ENCODE measurements around the gene JOSD2.
A peak's percentile ranks its signal among the peaks of the same experiment; 100 is the strongest.
"Not testable (repeated sequence)": the region's sequence is repeated elsewhere in the genome, so short reads cannot be mapped to it uniquely, and the experiment has no call there.

Gene JOSD2

DNA sequence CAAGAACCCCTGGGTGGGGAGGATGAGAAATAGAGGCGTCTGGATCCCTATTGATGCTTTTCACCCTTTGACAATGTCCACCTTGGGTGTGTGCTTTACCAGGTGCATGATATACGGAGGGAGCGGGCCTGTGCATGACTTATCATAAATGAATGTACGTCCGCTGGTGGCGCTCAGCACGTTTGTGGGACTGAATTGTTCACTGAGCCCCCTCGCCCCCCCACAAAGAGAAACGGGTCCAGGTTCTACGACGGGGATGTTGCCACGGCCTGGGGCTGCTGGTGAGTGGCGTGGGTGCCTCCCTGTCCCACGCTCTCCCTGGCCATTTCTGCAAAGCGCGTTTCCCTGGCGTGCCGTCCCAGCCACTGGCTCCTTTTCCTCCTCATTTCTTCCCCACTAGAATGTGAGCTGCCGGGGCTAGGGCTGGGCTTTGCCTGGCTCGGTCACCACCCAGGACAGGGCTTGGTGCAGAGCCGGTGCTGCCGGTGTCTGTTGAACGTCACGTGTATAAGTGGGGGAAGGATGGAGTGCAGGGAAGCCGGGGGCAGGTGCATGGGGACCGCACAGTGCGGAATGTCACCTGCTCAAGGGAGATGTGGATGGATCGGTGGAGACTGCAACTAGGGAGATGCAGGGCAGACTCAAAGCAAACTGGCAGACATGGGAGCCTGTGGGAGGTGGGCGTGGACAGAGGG, 35.7 kb upstream of the JOSD2 start:
- DNase-seq, result no peak

DNA sequence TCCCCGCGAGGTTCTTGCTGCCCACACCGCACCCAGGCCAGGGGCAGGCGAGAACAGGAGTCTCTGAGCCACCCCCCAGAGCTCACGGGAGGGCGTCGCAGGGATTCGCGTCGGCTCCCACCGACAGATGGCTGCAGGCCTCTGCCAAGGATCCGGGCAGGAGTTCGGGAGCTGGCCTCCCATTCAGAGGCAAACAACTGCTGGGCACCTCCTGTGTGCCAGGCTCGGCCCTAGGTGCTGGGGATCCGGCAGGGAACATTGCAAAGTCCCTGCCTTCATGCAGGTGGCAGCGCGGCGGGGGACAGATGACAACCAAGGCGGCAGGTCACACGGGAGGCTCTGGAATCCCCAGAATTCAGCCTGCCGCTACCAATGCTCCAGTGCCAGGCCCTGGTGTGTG, 32.0 kb upstream of the JOSD2 start:
- no peak for DNase-seq

DNA sequence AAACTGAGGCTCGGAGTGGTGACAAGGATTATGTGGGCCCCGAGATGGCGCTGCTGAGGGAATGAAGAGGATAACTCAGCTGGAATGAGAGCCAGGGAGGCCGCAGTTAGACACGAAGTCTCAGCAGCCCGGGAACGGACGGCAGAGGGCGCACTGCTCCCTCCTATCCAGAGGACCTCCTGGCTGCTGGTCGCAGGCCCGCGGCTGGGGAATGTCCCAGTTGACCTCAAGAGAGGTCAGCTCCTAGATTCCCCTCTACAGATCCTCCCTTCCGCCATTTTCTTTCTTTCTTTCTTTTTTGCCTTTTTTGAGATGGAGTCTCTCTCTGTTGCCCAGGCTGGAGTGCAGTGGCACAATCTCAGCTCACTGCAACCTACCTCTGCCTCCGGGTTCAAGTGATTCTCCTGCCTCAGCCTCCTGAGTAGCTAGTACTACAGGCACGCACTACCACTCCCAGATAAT, 26.8 kb upstream of the JOSD2 start:
- DNase-seq, result peak; percentile 86

DNA sequence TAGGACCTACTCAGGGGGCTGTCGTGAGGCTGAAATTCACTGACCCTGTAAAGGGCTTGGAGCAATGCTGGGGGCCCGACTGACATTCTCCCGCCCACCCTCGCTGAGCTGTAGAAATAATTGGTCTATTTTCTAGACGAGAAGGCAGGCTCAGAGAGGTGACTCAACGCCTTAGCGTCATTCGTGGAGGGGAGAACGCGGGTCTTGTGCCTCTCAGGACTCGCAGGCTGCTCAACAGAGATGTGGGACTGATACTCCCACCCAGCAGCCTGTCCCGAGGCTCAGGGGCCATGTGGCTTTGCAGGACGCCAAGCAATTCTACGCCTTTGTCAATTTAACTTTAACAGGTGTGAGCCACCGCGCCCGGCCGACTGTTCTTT, 26.3 kb upstream of the JOSD2 start:
- DNase-seq, result no peak

DNA sequence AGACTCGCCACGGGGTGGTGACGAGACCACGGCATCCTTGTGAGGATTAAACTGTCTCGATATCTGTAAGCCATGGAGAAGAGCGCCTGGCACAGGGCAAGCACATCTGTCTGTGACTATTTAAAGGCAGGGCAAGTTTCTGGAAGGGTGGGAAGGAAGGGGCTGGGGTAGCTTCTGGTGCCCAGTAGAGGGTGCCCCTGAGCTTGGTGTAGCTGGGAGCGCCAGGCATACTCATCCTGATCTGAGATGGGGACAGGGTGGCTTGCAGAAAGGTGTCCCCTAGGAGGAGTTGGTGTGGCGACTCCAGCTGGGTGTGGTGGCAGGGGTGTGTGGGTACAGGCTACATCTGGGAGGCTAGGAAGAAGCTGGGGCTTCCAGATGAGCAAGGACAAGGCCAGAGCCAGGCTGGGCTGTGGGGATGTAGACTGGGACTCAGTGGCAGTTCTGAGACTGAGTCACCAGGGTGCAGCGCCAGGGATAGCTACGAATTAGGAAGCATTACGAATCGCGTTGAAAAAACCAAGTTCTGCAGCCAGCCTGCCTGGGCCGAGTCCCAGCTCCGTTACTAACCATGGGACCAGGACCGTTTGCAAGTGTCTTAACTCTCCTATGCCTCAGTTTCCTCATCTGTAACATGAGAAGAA, 25.8 kb upstream of the JOSD2 start:
- DNase-seq, result no peak

DNA sequence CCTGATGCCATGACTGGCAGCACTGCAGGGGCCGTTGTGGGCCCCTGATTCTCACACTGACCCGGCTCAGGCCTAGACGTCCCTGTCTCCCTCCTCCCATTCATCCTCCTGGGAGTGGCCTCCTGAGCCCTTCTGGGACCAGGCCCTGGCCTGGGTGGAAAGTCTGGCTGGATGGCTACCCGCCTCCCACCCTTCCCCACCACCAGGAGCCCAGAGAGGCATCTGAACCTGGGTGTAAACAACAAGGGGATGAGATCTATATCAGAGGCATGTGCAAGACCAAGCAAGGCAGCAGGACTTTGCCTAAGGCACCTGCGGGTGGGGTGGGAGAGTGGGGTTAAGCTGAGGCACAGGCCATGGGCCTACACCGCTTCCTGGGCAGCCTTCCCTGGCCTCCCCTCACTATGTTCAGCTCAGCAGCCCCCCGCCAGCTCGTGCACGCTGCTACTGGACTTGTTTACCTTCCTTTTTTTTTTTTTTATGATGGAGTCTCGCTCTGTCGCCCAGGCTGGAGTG, 24.7 kb upstream of the JOSD2 start:
- DNase-seq, result no peak

DNA sequence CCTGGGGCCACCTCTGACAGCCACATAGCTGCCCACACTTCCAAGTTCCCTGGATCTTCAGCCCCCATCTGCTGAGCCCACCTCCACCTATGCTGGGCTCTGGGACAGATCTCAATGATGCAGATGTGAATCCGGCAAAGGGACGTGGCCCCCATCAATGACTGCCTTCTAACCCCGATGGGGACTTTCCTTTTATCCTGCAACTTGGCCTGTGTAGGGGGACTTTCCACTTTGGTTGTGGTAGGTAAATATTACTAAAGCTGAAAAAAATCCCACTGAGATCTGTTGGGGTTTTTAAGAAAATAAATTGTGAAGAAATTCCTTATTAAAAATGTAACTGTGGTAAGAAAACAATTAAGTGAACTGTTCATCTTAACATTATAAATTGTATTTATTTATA, 23.5 kb upstream of the JOSD2 start:
- DNase-seq, result no peak

DNA sequence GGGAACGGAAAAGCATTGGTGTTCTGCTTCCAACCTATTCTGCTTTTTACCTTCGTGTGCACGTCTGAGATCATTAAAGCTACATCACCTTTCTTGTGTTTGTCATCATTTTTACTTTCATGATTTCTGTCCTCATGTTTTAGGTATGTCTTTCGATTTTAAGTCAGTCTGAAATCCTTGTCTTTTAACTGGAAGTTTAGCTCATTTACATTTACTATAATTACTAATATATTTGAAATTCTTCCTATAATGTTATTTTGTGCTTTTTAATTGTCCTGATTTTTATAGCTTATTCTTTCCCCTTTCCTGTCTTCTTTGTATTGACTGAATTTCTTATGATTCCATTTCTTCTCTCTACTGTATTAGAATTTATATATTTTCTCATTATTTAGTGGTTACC, 22.0 kb upstream of the JOSD2 start:
- DNase-seq, result no peak

DNA sequence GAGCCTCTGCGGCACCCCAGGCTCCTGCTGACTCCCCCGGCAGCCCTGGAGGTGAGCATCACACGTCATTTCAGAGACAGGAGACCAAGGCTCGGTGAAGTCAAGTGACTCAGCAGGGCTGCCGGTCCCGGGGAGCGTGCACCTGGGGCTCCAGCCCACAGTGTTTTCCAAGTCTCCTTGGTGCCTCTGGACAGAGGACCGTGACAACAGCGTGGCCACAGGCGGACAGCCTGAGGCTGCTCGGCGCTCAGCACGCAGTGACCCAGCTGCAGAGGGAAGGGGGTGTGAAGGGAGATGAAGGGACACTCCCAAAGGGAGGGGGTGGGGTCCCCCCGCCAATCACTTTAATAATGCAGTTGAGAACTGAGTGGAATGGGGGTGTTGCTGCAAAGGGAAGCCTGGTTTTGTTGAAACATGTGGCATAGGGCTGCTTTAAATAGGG, 20.2 kb upstream of the JOSD2 start:
- DNase-seq, result no peak

DNA sequence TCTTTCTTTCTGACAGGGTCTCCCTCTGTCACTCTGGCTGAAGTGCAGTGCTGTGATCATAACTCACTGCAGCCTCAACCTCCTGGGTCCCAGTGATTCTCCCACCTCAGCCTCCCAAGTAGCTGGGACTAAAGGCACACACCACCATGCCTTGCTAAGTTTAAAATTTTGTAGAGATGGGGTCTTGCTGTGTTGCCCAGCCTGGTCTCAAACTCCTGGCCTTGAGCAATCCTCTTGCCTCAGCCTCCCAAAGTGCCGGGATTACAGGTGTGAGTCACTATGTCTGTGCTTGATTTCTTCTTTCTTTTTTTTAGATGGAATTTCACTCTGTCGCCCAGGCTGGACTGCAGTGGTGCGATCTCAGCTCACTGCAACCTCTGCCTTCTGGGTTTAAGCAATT, 17.1 kb upstream of the JOSD2 start:
- DNase-seq, result not testable (repeated sequence)

DNA sequence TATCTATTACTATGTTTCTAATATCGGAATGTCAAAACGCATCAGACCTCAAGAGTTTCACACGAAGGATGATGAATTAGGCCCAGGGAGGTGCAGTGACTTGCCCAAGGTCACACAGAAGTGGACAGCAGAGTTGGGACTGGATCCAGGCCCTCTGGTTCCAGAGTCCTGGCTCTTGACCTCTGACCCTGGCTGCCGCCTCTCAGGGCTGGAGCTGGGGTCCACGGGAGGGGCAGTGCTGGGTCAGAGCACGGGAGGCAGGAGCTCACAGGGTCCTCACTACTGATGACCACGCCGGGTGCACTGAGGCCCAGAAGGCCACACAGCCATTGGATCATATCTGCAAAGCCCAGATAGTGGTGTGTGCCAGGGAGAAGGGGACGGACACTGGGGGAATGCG, 11.9 kb upstream of the JOSD2 start:
- no peak for DNase-seq

DNA sequence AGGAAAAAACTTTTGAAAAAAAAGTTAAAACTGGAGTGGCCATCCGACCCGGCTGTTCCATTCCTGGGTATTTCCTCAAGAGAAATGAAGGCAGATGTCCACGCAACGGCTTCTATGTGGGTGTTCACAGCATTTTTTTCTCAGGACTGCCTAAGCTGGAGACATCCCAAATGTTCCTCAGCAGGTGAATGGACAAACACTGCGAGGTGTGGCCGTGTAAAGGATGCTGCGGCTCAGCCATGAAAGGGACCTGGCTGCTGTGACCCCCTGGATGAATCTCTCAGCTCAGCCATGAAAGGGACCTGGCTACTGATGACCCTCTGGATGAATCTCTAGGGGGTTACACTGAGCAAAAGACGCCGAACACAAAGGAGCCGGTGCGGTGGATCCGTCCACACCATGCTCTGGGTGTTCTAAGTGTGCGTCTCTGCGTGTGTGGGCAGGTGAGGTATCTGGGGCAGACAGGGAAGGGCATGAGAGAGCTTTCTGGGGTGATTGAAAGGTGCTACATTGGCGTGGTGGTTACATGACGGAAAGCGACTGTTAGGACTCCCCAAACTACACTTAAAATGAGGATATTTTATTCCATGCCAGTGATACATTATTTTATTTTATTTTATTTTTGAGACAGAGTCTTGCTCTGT, 10.0 kb upstream of the JOSD2 start:
- DNase-seq, result no peak

DNA sequence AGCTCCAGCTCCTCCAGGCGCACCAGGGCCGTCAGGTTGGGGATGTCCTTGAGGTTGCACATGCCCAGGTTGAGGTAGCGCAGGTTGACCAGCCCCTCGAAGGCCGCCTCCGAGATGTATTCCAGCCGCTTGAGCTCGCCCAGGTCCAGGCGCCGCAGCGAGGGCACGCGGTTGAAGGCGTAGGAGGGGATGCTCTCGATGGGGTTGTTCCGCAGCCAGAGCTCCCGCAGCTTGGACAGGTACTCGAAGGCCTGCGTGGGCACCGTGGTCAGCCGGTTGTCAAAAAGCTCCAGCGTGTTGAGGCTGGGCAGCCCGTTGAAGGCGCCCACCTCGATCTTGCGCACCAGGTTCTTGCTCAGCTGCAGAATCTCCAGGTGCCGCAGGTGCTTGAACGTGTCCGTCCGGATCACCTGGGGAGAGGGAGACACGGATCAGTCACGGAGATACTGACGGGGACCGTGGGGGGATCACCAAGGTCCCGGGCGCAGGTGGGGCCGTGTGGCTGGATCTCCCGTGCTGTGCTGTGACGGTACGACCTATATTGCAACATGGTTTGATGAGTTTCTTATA, 8.1 kb upstream of the JOSD2 start:
- no peak for DNase-seq

DNA sequence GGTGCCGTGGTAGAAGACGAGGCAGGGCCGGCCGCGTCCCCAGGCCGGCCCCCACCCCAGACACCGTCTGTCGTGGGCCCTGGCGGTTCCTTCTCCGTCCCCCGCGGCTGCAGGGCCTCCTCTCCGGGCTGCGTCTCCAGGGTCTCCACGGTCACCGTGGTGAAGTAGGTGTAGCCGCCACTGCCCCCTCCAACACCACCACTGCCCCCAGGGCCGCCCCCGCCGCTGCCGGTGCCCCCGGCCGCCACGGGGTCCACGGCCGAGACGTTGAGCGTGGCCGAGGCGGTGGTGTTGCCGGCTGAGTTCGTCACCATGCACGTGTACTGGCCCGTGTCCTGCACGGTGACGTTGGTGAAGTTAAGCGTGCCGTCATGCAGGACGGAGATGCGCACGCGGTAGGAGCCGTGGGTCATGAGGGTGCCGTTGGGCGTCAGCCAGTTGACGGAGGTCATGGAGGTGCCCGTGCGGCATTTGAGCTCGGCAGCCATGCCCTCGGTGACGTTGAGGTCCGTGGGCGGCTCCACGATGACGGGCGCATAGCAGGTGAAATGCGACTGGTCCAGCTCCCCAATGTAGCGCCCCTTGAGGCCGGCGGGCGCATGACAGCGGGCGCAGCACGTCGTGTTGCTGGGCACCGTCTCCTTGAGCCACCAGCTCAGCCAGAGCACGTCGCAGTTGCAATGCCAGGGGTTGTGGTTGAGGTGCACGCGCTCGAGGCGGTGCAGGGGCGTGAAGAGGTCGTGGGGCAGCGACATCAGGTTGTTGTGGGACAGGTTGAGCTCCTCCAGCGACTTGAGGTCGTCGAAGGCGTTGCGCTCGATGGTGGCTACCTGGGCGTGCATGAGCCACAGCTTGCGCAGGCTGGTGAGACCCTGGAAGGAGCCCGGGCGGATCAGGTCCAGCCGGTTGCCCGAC, 7.4 kb upstream of the JOSD2 start:
- no peak for DNase-seq

DNA sequence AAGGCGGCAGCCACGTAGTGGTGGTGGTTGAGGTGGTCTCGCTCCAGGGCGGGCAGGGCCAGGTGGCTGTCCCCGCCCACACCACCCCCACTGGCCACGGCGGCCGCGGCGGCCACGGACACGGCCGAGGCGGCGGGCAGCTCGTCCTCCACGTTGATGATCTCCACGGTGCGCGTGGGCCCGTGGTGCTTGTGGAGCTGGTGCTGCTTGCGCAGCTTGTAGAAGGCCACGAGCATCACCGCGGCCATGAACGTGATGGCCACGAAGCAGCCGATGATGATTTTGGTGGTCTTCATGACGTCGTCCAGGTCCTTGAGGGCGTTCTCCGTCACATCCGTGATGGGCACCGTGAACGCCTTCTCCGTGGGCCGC, 6.7 kb upstream of the JOSD2 start:
- DNase-seq, result no peak

DNA sequence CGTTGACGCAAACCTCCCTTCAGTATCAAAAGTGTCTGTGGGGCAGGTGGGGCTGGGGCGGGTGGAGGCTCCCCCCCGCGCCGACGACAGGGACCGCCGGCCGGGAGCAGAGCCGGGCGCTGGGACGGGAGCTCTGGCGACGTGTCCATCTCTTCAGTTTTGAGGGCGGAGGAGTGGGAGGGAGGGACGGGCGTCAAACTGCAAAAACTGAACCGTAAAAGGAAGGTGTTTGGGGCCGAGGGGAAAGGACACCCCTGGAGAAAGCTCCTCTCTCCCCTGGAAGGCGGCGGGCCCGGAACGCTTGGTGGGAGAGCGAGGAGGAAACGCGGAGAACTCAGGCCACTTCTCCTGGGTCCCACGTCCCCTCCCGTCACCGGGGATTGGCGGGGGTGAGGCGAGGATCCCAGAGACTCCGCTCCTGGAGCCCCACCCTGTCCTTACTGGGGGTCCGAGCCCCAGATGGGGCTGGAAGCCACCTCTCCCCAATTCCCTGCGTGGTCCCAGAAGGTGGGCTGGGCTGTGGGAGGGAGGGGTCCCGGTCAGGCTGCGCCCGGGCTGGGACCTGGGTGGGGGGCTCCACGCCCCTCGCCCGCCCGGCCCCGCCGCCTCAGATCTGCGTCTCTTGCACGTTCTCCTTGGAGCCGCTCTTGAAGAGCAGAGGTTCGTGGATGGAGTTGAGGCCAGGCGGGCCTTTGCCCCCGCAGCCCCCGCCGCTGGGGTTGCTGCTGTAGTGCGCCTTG, 6.1 kb upstream of the JOSD2 start:
- no peak for DNase-seq

DNA sequence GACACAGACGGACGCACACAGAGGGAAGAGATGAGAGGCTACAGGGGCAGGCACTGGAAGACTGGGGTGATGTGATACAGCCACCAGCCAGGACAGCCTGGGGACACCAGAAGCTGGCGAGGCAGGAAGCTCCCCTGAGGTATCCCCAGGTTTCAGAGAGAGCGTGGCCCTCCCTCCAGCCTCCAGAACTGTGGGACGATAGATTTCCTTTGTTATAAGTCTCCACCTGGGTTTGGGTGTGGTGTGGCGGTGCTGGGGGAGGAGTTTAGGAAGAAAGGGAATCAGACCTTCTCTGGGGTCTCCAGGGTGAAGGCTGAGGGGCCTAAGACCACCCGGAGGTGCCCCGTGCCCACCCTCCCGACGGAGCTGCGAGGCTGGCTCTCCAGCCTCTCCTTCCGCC, 5.5 kb upstream of the JOSD2 start:
- no peak for DNase-seq

DNA sequence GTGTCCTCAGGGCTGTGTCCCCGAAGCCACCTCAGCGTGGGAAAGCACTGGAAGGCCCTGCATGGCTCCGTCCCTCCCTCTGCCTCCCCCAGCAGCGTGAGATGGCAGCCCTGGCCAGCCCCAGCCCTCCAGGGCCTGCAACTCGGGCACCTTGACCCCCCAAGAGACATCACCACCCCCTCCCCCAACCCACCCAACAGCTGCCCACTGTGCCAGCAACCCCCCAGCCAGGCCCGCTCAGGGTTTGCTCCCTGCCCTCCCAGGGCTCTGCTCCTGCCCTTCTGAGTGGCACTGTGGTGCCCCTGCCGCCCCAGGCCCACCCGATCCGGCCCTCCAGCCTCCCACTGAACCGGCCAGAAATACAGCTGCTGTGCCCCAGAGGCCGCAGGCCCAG, 4.2 kb upstream of the JOSD2 start:
- DNase-seq, result no peak

DNA sequence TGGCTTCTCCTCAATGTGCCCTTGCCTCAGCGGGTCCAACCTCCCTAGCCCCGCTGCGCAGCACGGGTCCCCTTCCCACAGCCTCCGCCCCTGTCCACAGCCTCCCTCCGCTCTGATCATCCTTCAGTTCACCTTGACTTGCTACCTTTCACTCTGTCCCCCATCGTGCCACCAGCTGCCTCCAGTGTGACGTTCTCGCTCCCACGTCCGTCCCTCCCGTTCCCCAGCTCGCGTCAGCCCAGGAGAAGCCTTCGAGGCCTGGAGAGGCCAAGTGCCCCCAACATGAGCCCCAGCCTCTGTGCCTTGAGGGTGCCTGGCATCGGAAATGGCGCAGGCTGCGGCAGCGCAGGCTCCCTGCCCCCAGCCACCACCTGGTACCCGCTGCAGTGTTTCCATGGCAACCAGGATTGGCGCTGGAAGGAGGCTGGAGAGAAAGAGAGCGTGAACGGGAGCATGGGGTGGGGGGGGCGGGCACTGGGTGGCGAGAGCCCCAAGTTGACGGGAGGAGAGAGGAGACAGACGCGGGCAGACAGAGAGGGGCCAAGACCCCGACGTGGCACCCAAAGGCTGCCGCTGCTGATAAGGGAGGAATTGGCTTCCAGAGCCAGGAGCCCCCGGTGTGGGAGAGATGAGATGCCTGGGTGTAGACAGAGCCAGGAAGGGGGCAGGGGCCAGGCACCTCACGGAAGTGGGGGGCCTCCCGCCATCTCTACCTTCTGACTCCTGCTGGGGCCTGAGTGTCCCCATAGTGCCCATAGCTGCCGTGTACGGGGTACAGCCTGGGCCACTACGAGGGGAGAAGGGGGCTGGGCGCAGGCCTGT, 3.6 kb upstream of the JOSD2 start:
- no peak for DNase-seq

DNA sequence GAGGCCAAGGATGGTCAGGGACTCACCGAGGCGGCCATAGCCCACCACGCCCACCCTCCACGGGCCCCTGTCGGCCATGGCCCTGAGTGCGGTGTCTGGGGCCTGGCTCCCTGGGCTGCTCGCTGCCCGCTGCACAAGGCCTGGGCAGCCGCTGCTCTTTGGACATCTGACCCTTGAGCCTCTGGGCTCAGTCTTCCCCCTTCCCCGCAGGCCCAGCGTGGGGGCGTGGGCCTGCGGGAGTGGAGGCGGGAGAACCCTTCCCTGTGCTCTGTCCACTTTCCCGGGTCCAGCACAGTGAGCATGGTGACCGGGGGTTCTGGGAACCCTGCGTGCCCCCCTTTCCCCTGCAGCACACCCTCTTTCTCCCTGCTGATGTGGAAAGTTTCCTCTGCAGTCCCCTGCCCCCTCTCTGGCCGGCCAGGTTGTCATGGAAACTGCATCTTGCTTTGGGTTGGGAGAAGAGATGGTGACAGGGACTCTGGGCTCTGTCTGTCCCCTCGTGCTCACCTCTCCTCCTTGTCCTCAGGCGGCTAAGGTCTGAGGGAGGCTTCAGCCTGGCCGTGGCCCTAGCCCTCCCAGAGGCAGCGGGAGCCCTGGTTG, 2.9 kb upstream of the JOSD2 start, which contains the start of gene ASPDH:
Gene ASPDH (minus strand): TSS at position 168 of the 600 bp plus-strand sequence. CDS start 90 bp downstream, at position 78.
- DNase-seq, result no peak

All from kidney glomerular epithelial cell (primary cell).